Bronchial epithelial cell (primary cell): Measurements from ENCODE around the gene CLPSL1. TPM values are rescaled to one million over a fixed set of nuclear protein-coding genes. Genes with fewer than 3 reads are reported as not detected.

Experiments used
- DNase-seq: peaks from one replicate; pipeline ENCODE4 v3.0.0-alpha.2; 2010; ENCODE audit warnings: low read depth
- FAIRE-seq: peaks from 2 replicates; lab custom pipeline; 2011; peaks lifted over from hg19 to GRCh38; lab: Jason Lieb, UNC
- H3K27me3 ChIP-seq: 2 replicates; pipeline ENCODE4 v1.5.1; 2011; ENCODE audit warnings: low read length; ENCODE audit not compliant: control insufficient read depth, insufficient read depth
- H3K36me3 ChIP-seq: 2 replicates; pipeline ENCODE4 v1.5.1; 2011; ENCODE audit warnings: low read length; ENCODE audit not compliant: control insufficient read depth, insufficient read depth
- H3K4me3 ChIP-seq: 2 replicates; pipeline ENCODE4 v1.5.1; 2011; ENCODE audit warnings: mild to moderate bottlenecking, low read depth, low read length, control low read depth
- CTCF ChIP-seq: IDR thresholded peaks from 2 replicates; pipeline ENCODE4 v1.5.1; 2011; ENCODE audit warnings: mild to moderate bottlenecking, moderate library complexity, low read length, control low read depth, inconsistent platforms; ENCODE audit not compliant: insufficient read depth, severe bottlenecking
- total RNA-seq: library from RNA; depleted of rRNA; stranded (reverse); fragments of >200 nt; gene quantifications from 2 replicates; pipeline ENCODE4 v1.2.1, GENCODE V29; 2014

Gene CLPSL1
- total RNA-seq, 1 donor from 2014 or later = not detected

GRCh38 chr6:35745509-35745908 lies 35.3 kb upstream of the CLPSL1 start:
- FAIRE-seq (no peak), DNase-seq (no peak)
- TF ChIP-seq CTCF = no peak

GRCh38 chr6:35746516-35746915 lies 34.3 kb upstream of the CLPSL1 start:
- H3K27me3 ChIP-seq = no peaks in the 10 kb centered on the region
- FAIRE-seq (no peak), DNase-seq (no peak)
- no peaks in the 10 kb centered on the region for H3K36me3 ChIP-seq
- H3K4me3 ChIP-seq = no peak overlapping the region
- no peak for TF ChIP-seq CTCF

More at GRCh38 chr6:35745509-35745908, 35.3 kb upstream of the CLPSL1 start:
- no peak overlapping the region for H3K4me3 ChIP-seq
- no peaks in the 10 kb centered on the region for H3K27me3 ChIP-seq
- H3K36me3 ChIP-seq = no peaks in the 10 kb centered on the region

GRCh38 chr6:35747877-35748276 lies 32.9 kb upstream of the CLPSL1 start:
- Histone ChIP-seq H3K27me3 (no peaks in the 10 kb centered on the region), H3K4me3 (no peak overlapping the region), H3K36me3 (no peaks in the 10 kb centered on the region)
- no peak for FAIRE-seq
- no peak for TF ChIP-seq CTCF
- DNase-seq = no peak

GRCh38 chr6:35750557-35750956 lies 30.3 kb upstream of the CLPSL1 start:
- TF ChIP-seq CTCF = no peak
- DNase-seq (no peak), FAIRE-seq (no peak)
- no peaks in the 10 kb centered on the region for H3K36me3 ChIP-seq
- no peaks in the 10 kb centered on the region for H3K27me3 ChIP-seq
- no peak overlapping the region for H3K4me3 ChIP-seq

- TF ChIP-seq CTCF = no peak
- DNase-seq (no peak), FAIRE-seq (no peak)
Observed at GRCh38 chr6:35751594-35751993, 29.2 kb upstream of the CLPSL1 start.

GRCh38 chr6:35752330-35752729 lies 28.5 kb upstream of the CLPSL1 start:
- DNase-seq = no peak
- H3K36me3 ChIP-seq = no peaks in the 10 kb centered on the region

More at GRCh38 chr6:35751594-35751993, 29.2 kb upstream of the CLPSL1 start:
- Histone ChIP-seq H3K27me3 (no peaks in the 10 kb centered on the region), H3K4me3 (no peak overlapping the region), H3K36me3 (no peaks in the 10 kb centered on the region)

More at GRCh38 chr6:35752330-35752729, 28.5 kb upstream of the CLPSL1 start:
- no peaks in the 10 kb centered on the region for H3K27me3 ChIP-seq
- H3K4me3 ChIP-seq = no peak overlapping the region
- TF ChIP-seq CTCF = no peak
- no peak for FAIRE-seq
